HG03025 (cell line): ENCODE measurements around the gene PDZD2.
"Not testable (repeated sequence)": the region's sequence is repeated elsewhere in the genome, so short reads cannot be mapped to it uniquely, and the experiment has no call there.

Source experiments
- ATAC-seq: cut with Tn5 transposase; IDR thresholded peaks from one replicate; pipeline ENCODE4 v1.9.1; 2021; ENCODE audit warnings: mild to moderate bottlenecking, moderate library complexity; ENCODE audit not compliant: unreplicated experiment, low FRiP score

PDZD2 gene

DNA sequence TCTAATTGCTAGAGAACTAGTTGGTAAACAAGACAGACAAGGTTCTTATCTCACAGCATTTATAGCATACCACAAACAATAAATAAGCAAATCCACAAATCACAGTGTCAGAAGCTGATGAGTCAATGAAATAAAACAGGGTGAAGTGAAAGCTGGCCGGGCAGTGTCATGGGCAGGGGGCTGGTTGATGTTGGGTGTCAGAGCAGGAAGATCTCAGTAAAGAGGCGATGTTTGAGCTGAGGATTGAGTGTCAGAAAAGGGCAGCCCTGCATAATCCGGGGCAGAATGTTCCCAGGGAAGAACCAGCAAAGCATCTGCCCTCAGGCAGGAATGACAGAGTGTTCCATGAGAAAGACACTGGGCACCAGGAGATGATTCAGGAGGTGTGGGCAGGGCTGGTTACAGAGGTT lies 351.8 kb downstream of the PDZD2 start:
- ATAC-seq = no peak

DNA sequence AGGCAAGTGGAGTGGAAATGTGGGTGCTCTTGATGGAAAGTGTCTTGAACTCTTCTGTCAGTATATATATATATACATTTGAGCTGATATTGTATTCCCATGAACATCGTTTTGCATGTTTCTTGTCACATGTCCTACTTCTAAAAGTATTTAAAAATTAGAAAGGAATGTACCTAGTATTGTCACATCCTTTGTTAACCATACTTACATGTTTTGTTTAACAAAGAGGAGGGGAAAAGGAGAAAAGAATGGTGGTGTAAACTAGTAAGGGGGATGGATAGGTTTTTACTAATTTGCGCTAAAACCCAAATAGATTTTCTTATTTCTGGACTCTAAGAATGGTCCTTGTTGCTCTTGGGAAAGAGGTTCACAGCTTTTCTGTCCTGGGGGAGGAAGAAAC lies 353.4 kb downstream of the PDZD2 start:
- ATAC-seq = no peak

DNA sequence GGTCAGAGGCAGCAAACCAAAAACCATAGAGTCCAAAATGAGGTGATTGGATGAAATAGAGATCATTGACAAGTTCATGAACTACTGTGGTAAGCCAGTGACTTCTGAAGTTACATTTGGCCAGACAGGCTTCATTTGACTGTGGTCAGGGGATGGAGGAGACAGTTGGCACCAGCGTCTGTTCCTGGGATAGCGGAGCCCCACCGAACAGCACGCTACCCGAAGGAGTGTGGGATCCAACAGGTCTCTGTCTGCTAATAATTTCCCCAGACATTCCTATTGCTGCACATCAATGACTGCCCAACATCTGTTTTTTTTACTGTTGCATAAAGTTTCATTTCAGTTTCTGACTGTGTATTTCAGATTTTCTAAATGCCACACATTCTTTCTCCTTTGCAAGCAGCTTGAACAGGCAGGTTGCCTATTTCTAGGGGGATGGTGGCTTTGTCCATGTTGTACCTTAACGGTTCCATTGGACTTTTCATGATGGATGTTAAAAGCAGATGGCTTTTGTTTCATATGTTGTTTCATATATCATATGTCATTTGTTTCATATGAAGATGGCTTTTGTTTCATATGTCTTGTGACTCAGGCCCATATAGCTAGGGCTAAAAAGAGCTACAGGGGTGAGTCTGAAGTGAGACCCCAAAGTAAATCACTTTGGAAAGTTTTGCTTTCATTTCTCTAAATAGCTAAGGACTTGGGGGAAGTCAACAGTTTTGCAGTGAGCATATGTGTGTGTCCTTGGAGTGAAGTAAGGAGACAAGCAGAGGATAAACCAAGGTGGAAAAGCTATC lies 354.4 kb downstream of the PDZD2 start:
- no peak for ATAC-seq

DNA sequence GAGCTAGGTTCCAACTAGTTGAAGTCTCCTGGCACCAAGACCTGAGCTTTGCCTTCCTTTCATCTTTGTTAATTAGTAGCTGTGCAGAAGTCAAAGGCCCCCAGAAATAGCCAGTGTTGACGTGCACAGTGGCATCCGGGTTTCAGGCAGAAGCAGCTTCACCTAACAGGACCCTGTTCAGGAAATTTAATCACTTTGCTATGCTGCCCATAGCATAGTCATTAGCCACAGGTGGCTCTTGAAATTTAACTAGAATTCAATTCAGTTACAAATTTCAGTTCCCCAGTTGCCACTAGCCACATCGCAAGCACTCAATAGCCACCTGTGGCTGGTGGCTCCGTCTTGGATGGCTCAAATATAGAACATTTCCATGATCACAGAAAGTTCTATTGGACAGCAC lies 356.1 kb downstream of the PDZD2 start:
- ATAC-seq = no peak

DNA sequence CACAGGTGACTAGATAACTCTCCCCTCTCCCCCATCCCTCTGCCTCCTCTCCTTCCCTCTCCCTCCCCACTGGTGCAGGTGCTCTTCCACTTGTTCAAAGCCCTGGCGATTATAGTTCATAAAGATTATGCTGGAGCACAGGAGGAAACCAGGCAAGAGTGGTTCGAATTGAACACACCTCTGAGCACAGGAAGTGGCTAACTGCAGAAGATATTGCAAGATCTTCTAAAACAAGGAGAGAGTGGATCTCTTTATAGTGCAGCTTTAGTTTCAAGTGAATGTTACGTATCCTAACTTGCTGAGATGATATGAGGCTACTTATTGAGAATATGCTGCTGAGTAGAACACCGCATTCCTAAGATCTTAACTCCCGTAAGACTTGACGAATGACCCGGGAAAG lies 356.8 kb downstream of the PDZD2 start:
- ATAC-seq = no peak

DNA sequence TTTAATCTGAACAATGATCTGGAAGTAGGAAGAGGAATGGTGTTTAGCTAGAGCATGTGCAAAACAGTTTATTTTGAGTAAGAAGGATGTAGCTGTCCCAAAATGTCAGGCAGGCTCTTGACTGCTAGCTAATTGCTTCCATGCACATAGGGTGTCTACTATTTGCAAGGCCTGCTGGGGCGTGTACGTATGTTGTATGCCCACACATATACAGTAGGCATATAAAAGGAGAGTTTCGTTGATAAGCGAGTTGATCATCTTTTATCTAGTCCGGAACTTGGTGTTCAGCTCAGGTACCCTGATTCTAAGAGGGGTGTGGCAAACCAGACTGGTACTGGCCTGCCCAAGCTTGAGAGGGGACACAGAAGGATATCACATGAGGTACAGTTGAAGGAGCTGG lies 358.0 kb downstream of the PDZD2 start:
- ATAC-seq = no peak

DNA sequence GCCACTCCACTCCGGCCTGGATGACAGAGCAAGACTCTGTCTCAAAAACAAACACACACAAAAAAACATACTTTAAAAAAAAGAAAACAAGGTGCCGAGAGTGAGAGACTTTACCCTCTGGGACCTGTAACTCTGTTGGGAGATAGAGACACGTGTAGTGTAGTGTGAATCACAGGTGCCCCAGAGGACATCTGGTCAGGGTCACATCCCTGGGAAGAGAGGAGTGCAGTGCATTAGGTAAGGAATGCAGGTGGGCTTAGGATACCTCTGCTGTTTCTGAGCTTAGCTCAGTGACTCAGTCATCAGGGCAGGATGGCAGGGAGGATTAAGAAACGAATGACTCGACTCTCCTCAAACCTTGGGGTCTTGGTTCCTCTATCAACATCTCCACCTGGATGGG lies 360.5 kb downstream of the PDZD2 start:
- ATAC-seq = no peak

DNA sequence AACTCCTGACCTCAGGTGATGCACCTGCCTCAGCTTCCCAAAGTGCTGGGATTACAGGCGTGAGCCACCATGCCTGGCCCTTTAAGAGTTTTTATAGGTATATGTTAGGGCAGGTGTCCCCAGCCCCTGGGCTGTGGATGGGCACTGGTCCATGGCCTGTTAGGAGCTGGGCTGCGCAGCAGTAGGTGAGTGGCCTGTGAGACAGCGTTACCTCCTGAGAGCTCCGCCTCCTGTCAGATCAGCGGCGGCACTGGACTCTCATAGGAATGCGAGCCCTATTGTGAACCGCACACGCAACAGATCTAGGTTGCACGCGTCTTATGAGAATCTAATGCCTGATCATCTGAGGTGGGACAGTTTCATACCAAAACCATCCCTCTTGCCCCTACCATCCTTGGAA lies 361.8 kb downstream of the PDZD2 start:
- ATAC-seq = no peak

DNA sequence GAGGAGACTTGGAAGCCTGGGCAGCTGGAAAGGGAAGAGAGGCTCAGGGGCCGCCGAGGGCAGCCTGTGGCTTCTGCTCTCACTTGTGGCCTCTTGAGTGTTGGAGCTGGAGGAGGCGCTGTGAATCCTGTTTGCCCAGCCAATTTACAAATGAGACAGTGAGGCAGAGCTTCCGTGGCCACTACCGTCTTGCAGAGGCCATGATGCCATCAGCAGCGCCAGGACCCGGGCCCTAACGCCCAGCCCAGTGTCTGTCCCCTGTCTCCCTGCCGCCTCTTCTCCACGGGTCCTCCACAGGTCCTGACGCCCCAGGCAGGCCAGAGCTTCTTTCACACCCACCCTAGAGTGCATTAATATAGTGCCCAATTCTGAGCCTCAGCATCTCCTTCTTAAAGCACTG lies 362.4 kb downstream of the PDZD2 start:
- ATAC-seq = no peak

DNA sequence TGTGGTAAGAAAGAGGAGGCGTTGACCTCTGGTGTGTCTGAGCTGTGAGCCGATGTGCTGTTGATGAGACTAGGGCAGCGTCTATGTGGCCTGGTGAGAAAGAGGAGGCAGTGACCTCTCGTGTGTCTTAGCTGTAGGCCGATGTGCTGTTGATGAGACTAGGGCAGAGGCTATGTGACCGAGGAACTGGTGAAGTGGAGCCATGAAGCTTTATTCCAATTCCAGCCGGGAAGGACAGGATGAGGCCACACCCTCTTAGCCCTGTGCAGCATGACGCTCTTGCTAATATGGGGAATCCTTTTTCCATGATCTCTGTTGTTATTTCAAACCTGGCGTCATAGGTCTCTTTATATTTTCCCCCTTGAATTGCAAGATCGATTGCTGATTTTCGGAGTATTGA lies 362.8 kb downstream of the PDZD2 start:
- no peak for ATAC-seq

DNA sequence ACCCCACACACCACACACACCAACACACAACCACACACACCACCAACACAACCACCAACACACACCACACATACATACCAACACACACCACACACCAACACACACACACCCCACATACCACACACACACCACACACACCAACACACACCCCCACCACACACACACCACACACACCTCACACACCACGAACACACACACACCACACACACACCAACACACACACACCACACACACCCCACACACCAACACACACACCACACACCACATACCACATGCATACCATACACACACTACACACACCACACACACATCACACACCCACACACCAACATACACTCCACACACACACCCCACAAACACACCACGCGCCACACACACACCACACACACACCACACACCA lies 363.8 kb downstream of the PDZD2 start:
- ATAC-seq = no peak

DNA sequence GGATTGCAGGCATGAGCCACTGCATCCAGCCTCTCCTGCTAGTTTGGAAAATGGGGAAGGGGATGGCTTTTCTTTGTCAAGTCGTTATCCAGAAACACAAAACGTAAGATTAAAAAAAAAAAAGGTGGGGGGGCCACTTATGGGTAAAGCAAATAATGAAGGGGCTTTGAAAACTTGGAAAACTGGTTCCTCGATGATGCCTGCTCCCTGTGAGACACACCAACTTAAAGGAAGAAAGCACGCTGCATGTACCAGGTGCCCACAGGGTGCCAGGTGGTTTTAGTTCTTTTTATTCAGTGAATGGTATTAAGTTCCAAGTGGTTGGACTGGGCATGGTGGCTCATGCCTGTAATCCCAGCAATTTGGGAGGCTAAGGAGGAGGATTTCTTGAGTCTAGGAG lies 365.1 kb downstream of the PDZD2 start:
- ATAC-seq = no peak

DNA sequence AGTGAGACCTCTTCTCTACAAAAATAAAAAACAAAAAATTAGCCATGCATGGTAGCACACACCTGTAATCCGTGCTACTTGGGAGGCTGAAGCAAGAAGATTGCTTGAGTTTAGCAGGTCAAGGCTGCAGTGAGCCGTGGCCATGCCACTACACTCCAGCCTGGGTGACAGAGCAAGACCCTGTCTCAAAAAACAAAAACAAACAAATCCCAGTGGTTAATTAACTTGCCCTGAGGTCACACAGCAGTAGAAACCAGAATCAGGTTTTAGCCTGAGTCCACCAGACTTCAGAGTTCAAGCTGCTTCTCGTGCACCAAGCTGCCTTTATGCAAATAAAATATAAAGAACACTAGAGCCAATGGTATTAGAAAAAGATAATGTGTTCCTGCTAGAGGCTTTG lies 365.5 kb downstream of the PDZD2 start:
- peak; percentile 57 for ATAC-seq

DNA sequence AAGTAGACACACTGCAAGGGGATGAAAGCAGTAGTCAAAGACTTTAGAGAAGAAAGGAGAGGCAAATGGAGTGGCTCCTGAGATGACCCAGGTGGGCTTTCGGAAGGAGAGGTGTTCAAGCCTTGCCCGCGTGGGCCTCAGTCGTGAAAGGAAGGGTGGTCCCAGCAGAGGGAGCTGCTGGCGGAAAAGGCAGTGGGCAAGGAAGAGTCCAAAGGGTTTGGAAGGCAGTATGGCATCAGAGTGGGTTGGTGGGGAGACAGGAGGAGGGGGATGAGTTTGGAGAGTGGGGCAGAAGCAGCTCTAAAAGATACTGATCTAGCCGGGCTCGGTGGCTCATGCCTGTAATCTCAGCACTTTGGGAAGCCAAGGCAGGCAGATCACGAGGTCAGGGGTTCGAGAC lies 369.8 kb downstream of the PDZD2 start:
- no peak for ATAC-seq

DNA sequence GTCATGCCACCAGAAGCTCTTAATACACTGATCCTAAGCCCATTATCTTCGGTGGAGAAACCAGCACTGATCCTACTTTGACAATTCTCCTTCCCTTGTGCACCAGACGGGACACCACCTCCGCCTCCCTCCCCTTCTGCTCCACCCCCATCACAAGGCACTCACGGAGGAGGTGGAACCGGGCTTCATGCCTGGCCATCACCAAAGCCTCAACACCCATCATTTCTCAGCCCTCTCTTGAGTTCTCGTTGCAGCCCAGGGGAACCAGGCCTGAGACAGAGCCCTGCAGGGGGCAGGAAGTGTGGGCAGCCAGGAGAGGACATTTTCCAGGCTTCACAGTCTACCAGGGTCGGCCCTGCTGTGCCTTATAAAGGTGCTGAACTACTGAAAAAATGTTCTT lies 374.7 kb downstream of the PDZD2 start:
- no peak for ATAC-seq

DNA sequence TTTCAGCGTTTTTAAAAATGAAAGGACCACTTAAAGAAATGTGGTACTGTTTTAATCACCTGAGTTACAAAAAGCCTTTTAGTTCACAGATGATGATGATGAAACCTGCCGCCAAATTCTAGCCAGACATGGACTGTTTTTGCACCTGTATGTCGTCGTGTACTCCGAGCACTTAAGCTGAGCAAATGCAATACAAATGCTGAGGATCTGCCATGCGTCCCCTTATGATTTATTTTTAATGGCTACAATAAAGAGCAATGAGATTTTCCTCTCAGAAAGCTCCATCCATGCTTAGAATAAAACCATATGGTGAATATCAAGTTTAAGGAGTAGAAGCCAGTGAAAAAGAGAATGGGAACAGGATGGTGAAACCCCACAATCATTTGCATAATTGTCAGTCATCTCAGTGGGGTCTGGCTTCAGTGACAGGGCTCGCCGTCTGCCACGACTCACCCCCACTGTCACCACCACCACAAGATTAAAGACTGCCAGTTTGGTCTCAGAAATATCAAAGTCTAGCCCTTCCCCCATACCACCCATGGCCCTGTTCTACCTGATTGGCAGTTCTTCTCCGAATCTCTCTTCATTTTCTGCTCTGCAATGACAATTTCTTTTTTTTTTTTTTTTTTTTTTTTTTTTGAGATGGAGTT lies 375.3 kb downstream of the PDZD2 start:
- no peak for ATAC-seq

DNA sequence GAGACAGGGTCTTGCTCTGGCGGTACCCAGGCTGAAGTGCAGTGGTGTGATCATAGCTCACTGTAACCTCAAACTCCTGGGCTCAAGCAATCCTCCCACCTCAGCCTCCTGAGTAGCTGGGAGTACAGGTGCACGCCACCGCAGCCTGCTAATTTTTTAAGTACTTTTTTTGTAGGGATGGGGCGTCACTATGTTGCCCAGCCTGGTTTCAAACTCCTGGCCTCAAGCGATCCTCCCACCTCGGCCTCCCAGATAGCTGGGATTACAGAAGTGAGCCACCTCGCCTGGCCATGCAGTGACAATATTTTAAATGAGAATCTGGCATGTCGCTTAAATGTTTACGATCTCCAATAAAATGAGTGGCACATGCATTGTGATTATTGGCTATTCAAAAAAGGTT lies 376.3 kb downstream of the PDZD2 start:
- ATAC-seq = not testable (repeated sequence)

DNA sequence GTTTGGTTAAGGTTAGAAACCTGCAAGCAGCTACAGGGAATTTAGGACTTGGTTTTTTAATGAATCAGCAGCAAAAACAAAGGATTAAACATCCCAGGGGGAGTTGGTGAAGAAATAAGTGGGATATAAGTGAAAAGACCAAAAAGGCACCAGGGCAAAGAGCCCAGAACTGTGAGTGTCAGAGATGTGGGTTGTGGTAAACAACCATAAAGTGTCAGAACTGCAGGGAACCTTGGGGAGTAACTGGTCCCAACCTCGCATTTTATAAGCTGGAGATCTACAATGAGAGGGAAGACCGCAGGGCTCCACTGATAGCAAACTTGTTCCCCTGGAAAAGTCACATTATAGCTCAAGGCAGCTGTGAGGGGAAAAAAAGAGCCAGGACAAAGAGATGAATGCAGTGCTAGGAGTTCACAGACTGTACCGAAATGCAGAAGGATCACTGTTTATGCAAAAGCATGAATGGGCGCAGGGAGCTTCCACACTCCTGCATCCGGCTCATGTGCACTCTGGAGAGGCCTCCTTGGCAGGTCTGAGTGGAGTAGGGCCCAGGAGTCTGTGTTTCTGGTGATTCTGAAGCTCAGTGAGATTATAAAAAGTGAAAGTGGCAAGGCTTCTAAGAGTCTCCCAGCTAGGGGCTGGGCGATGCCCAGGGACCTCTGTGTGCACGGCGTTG lies 378.9 kb downstream of the PDZD2 start:
- no peak for ATAC-seq

DNA sequence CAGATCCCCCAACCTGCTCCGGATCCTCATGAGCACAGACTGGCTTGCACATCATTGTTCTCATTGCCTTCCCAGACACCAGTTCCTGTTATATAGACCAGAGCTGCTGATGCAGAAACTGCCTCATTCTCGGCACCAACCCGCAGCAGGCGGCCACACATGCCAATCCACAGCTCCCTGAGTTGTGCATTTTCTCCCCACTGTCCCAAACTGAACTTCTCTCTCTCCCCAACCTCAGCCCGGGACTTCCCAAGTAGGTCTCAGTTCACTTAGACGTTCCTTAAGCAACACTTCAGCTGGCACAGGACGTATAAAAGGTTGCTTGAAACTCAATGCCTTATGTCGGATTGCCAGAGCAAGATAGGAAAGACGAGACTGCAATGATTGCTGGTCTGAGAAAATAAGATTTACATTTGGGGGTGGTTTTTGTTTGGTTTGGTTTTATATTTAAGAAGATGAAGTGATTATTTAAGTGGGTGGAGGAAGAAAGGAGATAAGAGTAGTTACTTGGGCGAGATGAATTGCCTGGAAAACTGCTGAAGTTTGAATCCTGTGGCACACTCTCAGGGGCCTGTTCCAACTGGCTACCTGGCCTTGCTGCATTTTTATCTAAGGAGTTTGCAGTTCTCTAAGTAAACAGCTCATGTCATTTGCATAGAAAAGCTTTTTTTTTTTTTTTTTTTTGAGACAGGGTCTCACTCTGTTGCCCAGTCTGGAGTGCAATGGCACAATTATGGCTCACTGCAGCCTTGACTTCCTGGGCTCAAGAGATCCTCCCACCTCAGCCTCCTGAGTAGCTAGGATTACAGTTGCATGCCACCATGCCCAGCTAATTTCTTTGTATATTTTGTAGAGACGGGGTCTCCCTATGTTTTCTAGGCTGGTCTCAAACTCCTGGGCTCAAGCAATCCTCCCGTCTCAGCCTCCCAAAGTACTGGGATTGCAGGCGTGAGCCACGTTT lies 379.8 kb downstream of the PDZD2 start:
- ATAC-seq = no peak

DNA sequence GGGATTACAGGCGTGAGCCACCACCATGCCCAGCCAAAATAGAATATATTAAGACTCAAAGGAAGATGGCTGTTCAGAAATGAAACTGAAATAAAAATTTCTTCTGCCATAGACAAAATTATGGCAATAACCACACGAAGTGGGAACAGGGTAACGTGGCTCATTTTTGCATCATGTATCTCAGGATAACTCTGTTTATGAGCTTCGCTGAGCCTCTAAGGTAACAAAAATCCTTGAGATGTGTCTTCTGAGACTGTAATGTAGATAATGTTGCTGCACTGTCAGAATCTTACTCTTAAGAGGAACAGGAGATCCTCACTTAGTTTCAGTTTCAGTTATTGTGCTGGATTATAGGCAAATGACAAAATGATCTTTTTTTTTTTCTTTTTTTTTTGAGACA lies 381.3 kb downstream of the PDZD2 start:
- peak; percentile 84 for ATAC-seq

DNA sequence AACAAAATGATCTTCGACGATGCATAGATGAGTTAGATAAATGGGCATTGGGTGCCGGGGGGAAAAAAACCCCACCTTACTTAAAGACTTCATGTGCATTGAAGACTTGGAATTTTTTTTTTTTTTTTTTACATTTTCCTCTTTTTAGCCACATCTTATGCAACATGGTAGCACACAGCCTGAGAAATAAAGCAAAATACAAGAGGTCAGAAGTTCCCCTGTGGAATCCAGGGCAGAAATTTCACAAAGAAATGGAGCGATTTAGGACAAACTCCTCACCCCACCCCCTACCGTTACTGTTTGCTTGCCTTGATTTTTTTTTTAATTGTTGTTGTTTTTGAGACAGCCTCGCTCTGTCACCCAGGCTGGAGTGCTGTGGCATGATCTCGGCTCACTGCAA lies 382.0 kb downstream of the PDZD2 start:
- ATAC-seq = no peak
